Activated CD4-positive, alpha-beta T cell treated with anti-CD3 and anti-CD28 coated beads, Interleukin-2, Interleukin-4, amounts not matched to agents 100 ng/mL and 50 ng/mL, durations not matched to agents 16 hours and 8 hours (primary cell): ENCODE data around the gene PRM1.

Experiments
- DNase-seq: peaks from one replicate; pipeline ENCODE4 v3.0.0-alpha.2; 2020; ENCODE audit warnings: low spot score

The PRM1 gene

DNA sequence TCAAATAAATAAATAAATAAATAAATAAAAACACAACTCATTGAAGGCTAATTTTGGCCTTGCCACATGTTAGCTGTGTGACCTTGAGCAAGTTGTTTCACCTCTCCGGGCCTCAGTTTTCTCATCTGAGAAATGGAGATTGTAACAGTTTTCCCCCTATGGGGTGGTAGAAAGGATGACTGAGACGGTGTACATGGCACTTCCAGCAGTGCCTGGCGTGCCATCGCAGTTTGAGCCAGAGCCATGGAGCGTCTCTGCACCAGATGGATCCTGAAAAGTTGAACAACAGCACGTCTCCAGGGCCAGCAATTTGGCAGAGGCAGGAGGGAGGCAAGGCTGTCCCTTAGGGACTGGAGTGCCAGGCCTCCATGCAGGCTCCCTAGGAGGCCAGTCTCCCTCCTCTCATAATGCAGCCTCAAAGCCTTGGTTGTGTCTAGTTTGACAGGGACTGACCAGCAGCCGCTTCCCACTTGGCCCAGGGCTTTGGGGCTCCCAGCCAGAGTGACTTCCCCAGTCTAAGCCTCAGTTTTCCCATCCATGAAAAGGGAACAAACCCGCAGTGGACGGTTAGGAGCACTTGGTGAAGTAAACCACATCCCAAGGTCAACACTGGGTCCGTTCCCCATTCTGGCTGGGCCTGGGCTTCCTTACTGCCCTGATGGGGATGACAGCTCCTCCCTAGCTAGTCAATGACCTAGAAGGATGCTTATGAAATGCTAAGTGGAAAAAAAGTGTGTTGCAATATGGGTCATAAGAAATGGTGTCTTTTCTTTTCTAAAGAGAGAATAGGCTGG, 44.5 kb downstream of the PRM1 start:
- DNase-seq, result no peak

DNA sequence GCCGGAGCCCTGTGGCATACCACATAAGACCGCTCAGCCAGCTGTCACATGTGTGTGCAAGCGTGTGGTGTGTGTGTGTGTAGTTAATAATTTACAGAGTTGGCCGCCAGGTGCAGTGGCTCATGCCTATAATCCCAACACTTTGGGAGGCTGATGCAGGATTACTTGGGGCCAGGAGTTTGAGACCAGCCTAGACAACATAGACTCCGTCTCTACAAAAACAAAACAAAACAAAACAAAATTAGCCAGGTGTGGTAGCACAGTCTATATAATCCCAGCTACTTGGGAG, 45.5 kb downstream of the PRM1 start:
- no peak for DNase-seq

DNA sequence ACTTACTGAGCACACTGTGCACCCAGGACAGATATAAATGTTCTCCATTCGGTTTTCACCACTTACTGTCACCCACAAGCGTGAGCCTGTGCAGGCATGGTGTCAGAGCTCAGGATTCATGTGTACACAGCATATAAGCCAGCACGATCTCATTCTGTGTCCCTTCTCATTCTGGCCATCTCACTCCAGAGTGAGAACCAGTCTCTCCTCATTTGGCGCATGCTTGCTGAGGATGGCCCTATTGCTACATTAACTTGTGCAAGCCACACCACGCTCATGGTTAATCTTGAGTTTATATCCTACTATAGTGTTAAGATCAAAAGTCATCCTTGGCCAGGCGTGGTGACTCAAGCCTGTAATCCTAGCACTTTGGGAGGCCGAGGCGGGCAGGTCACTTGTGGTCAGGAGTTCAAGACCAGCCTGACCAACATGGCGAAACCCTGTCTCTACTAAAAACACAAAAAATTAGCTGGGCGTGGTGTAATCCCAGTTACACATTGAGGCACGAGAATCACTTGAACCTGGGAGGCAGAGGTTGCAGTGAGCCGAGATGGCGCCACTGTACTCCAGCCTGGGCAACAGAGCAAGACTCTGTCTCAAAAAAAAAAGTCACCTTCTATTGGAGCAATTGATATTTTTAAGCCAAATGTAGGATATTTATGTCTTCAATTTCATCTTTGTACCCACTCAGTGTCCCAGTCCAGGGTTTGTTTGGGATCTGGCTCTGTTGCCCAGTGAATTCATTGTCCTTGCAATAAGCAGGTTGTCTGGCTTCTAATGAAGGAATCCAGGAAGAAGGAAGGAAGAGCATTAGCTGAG, 46.0 kb downstream of the PRM1 start:
- no peak for DNase-seq

DNA sequence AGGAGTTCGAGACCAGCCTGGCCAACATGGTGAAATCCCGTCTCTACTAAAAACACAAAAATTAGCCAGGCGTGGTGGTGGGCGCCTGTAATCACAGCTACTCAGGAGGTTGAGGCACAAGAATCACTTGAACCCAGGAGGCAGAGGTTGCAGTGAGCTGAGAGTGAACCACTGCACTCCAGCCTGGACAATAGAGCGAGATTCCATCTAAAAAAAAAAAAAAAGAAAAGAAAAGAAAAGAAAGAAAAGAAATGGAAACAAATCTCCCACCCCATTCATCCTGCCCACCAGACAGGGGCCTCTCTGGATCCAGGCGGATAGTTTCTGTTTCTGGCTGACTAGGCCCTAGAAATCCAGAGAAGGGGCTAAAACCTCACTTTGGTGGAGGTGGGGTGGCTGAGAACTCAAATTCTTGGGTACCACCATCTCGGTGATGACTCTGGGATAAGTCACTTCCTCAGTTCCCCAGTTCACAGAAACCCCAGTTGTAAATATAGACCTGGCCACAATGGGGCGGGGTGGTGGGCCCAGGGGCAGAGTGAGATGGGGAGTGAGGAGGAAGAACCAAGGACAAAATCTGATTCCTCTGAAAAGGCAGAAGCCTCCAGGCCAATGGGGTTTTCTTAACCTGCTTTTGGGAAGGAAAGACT, 47.3 kb downstream of the PRM1 start:
- DNase-seq, result peak; percentile 87

- peak; percentile 97 for DNase-seq
Observed at GRCh38 chr16:11232852-11233726, 48.0 kb downstream of the PRM1 start.

DNA sequence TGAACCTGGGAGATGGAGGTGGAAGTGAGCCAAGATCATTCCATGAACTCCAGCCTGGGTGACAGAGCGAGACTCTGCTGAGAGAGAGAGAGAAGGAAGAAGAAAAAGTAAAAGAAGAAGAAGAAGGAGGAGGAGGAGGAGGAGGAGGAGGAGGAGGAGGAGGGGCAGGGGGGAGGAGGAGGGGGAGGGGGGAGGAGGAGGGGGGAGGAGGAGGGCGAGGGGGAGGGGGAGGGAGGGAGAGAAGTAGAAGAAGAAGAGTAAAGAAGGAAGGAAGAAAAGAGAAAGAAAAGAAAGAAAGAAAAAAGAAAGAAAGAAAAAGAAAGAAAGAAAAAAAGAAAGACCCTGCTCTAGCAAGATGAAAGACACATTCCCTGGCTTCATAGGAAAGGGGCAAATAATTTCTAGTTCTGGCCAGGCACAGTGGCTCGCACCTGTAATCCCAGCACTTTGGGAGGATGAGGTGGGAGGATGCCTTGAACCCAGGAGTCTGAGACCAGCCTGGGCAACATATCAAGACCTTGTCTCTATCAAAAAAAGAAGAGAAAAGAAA, 48.8 kb downstream of the PRM1 start:
- DNase-seq, result no peak

DNA sequence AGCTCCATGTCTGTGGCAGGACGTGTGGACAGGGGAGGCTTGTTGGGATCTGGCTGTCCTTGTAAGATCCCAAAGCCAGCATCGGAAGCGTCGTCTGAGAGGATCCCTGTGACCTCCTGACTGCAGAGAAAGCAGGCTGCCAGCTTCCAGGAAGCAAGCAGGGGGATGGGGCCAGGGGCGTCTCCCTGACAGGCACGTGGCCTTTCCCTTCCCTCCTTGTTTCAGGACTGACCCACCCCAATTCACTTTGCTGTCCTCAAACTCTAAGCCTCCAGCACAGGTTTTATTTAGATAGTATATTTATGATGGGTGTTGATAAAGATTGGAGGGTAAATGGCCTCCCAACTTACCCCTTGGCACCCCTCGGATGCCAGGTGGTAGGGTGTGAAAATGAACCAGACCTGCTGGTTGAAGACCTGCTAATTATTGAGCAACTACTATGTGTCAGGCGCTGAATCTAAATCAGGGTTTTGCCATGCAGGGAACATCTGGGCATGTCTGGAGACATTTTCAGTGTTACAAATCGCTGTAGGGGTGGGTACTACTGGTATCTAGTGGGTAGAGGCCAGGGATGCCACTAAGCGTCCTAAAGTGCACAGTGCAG, 49.7 kb downstream of the PRM1 start:
- no peak for DNase-seq
